Measurements from ENCODE around the gene RASSF8. TPM values are rescaled to one million over a fixed set of nuclear protein-coding genes. Genes with fewer than 3 reads are reported as not detected.

RASSF8 gene
- total and polyA plus RNA-seq, 2 donors (not counting 3 experiments of a cell fraction or from before 2014, with no cell fraction given), result 11.1 to 59.3 TPM

GRCh38 chr12:26122681-26123481 is 164.4 kb downstream of the RASSF8 start:
- Histone ChIP-seq H4K20me1 (replicated peaks; ENCODE audit: control insufficient read depth, extremely low read depth, insufficient read depth, low read length) (no peaks in the 10 kb centered on the region), H3K9me1 (replicated peaks; ENCODE audit: control insufficient read depth, extremely low read depth, insufficient read depth, low read length) (no peaks in the 10 kb centered on the region), H3K4me1 (ENCODE audit: control insufficient read depth, extremely low read depth, insufficient read depth, low read length) (peaks cover 23% of the 10 kb centered on the region), H3K36me3 (ENCODE audit: control insufficient read depth in 2 of 2, extremely low read depth in 1 of 2, insufficient read depth in 2 of 2, low read length in 2 of 2) (no peaks in the 10 kb centered on the region), H3K79me2 (ENCODE audit: control insufficient read depth, insufficient read depth, low read length) (no peaks in the 10 kb centered on the region), H3K27ac (ENCODE audit: insufficient read depth, low read depth, low read length) (no peak overlapping the region), H3K27me3 (ENCODE audit: control insufficient read depth in 2 of 2, insufficient read depth in 2 of 2, low read length in 2 of 2) (peaks cover 24 to 33% of the 10 kb centered on the region in 2 experiments), H3K4me2 (ENCODE audit: insufficient read depth, low read length) (peak overlapping the region; percentile 84), H3K9ac (replicated peaks; ENCODE audit: extremely low read depth, insufficient read depth, low read length) (peak overlapping the region; percentile 44), H3K9me3 (replicated peaks; ENCODE audit: control insufficient read depth, insufficient read depth, low read length) (no peaks in the 10 kb centered on the region), H3K4me3 (replicated peaks in 1 of 3; ENCODE audit: insufficient read depth in 1 of 3, low read depth in 1 of 3, low read length in 3 of 3) (peak overlapping the region; percentile 28 to 59 (median 56)), H2AFZ (ENCODE audit: low read depth, low read length) (peak overlapping the region; percentile 68)
- peak; percentile 71 for TF ChIP-seq EZH2 (IDR thresholded peaks at IDR 0.05; ENCODE audit: borderline replicate concordance, low read depth, low read length, severe bottlenecking)
- TF ChIP-seq MYC (IDR thresholded peaks at IDR 0.05; ENCODE audit: low read depth, low read length), result no peak
- no peak for TF ChIP-seq POLR2A (IDR thresholded peaks at IDR 0.05; ENCODE audit: low read depth, low read length)
- TF ChIP-seq MAX (IDR thresholded peaks at IDR 0.05; ENCODE audit: insufficient read depth, insufficient read length), result no peak
- TF ChIP-seq FOS (IDR thresholded peaks at IDR 0.05; ENCODE audit: borderline replicate concordance, insufficient read depth, low read length), result no peak
- no peak for TF ChIP-seq JUN (IDR thresholded peaks at IDR 0.05; ENCODE audit: borderline replicate concordance, insufficient read depth, insufficient read length, low read depth)
- TF ChIP-seq, protein P1, sequence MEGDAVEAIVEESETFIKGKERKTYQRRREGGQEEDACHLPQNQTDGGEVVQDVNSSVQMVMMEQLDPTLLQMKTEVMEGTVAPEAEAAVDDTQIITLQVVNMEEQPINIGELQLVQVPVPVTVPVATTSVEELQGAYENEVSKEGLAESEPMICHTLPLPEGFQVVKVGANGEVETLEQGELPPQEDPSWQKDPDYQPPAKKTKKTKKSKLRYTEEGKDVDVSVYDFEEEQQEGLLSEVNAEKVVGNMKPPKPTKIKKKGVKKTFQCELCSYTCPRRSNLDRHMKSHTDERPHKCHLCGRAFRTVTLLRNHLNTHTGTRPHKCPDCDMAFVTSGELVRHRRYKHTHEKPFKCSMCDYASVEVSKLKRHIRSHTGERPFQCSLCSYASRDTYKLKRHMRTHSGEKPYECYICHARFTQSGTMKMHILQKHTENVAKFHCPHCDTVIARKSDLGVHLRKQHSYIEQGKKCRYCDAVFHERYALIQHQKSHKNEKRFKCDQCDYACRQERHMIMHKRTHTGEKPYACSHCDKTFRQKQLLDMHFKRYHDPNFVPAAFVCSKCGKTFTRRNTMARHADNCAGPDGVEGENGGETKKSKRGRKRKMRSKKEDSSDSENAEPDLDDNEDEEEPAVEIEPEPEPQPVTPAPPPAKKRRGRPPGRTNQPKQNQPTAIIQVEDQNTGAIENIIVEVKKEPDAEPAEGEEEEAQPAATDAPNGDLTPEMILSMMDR (IDR thresholded peaks at IDR 0.05; ENCODE audit: extremely low read depth in 1 of 2, insufficient read depth in 1 of 2, low read depth in 1 of 2, low read length in 2 of 2), result peak in 1 of 2 donors; percentile 41
- dilution Hi-C loops (cut with MboI; ENCODE audit: extremely low pct_ligation_motif_present, low sequenced_read_pairs) (no loop called here), intact Hi-C loops (cut with micrococcal nuclease) (loop anchor here (1.0 to 10.0 kb wide), 6 partner anchors 74 to 528 kb away; partner anchors contain the start of gene SSPN)
- FAIRE-seq, result no peak
- DNase-seq (ENCODE audit: low read depth, low spot score), result peak; percentile 68
- ChIA-PET POLR2A (interaction anchor here (1.7 kb wide), 1 partner anchor 9 kb away, joined by 6 read pairs; no protein-coding TSS in a partner anchor), CTCF (interaction anchor here (0.9 to 4.4 kb wide), 21 partner anchors 8 to 579 kb away, joined by 3 to 24 read pairs (median 4); partner anchors contain the start of gene SSPN)
- BruUV-seq (replicated peaks), result no TSS peak

Data from endothelial cell of umbilical vein (primary cell).